Left ventricle myocardium inferior (tissue), 1 donor: ENCODE results near the gene OSBPL3. TPM values are rescaled to one million over a fixed set of nuclear protein-coding genes. Genes with fewer than 3 reads are reported as not detected.

Source experiments
- DNase-seq: peaks from one replicate; pipeline ENCODE4 v3.0.0-alpha.2; 2020
- H3K27ac ChIP-seq: fragments of 200-600 bp; replicated peaks from 2 replicates; pipeline ENCODE4 v1.8.0; 2021
- H3K27me3 ChIP-seq: fragments of 200-600 bp; 2 replicates; pipeline ENCODE4 v1.8.0; 2021; ENCODE audit warnings: low read depth
- H3K36me3 ChIP-seq: fragments of 200-600 bp; 2 replicates; pipeline ENCODE4 v1.8.0; 2021
- H3K4me1 ChIP-seq: fragments of 200-600 bp; 2 replicates; pipeline ENCODE4 v1.8.0; 2021
- H3K4me3 ChIP-seq: fragments of 200-600 bp; 2 replicates; pipeline ENCODE4 v1.8.0; 2021; ENCODE audit warnings: mild to moderate bottlenecking, moderate library complexity
- H3K9me3 ChIP-seq: fragments of 200-600 bp; replicated peaks from 2 replicates; pipeline ENCODE4 v1.8.0; 2021
- intact Hi-C: fragments of 100-400 bp; cut with micrococcal nuclease; formaldehyde crosslinking; loops from one replicate; pipeline ENCODE4 v1.11.0; 2022
- total RNA-seq: library from RNA; stranded (reverse); fragmentation: NEBNext Ultra II Directional; extraction: Animal tissue kit (Norgen Biotek cat#: 25700); gene quantifications from one replicate; pipeline ENCODE4 v1.2.1, GENCODE V29; 2021
- TF ChIP-seq, protein P1 (sequence below): fragments of 200-600 bp; IDR thresholded peaks from 2 replicates; pipeline ENCODE4 v1.8.0; 2021; ENCODE audit warnings: antibody characterized with exemption, mild to moderate bottlenecking, borderline replicate concordance
- donor health status: DM: no; HTN: yes; CAD: no; lungs with severe emphysema.

Gene OSBPL3
- total RNA-seq, 1 donor from 2014 or later = 4.3 TPM

DNA sequence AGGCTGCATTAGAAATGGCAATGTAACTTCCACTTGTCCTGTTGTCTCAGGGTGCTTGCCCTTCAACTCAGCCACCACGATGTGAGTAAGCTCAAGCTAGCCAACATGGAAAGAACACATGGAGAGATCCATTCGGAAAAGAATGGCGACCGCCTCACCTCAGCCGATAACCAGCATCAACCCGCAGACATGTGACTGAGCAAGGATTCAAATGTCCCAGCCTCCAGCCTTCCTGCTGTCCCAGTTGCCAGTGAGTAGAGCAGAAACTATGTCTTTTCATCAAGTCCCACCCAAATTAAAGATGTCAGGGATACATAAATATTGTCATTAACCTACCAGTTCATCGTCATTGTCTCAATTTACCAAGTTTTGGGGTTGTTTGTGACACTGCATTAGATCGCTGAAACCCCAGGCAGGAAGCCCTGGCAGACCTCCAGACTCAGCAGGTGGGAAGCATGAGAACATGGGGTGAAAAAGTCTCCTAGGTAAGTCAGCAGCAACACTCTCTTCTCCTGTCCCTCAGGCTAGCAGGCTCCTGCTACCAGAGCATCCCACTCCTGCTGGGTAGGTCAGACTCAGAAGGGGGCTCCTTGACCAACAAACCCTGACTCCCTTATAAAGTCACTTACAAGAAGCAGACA is 67.0 kb downstream of the OSBPL3 start:
- DNase-seq = no peak
- TF ChIP-seq, protein P1, sequence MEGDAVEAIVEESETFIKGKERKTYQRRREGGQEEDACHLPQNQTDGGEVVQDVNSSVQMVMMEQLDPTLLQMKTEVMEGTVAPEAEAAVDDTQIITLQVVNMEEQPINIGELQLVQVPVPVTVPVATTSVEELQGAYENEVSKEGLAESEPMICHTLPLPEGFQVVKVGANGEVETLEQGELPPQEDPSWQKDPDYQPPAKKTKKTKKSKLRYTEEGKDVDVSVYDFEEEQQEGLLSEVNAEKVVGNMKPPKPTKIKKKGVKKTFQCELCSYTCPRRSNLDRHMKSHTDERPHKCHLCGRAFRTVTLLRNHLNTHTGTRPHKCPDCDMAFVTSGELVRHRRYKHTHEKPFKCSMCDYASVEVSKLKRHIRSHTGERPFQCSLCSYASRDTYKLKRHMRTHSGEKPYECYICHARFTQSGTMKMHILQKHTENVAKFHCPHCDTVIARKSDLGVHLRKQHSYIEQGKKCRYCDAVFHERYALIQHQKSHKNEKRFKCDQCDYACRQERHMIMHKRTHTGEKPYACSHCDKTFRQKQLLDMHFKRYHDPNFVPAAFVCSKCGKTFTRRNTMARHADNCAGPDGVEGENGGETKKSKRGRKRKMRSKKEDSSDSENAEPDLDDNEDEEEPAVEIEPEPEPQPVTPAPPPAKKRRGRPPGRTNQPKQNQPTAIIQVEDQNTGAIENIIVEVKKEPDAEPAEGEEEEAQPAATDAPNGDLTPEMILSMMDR = no peak
- Histone ChIP-seq H3K4me3 (no peak overlapping the region), H3K36me3 (no peaks in the 10 kb centered on the region), H3K4me1 (peaks cover 38% of the 10 kb centered on the region), H3K9me3 (no peaks in the 10 kb centered on the region), H3K27ac (no peak overlapping the region), H3K27me3 (no peaks in the 10 kb centered on the region)
- intact Hi-C loops = no loop called here

DNA sequence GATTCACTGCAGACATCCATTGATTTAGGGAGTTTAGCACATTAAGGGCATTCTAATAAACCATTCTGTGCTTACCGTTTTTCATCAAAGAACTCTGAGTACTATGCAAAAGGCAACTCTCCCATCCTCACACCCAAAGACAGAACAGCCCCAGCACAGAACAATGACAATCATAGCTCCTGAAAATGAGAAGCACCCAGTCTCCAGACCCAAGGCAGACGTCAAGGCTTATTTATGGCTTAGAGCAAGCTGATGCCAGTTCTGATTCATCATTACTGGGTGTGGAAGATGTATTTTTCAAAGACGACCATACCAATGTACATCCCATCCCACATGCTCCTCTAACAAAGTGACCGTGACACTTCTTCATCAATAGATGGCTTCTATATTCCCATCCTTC is 67.6 kb downstream of the OSBPL3 start:
- H3K27me3 ChIP-seq = no peaks in the 10 kb centered on the region
- no peaks in the 10 kb centered on the region for H3K9me3 ChIP-seq
- intact Hi-C loops = no loop called here
- peaks cover 43% of the 10 kb centered on the region for H3K4me1 ChIP-seq
- no peak overlapping the region for H3K27ac ChIP-seq
- no peak for DNase-seq
- no peaks in the 10 kb centered on the region for H3K36me3 ChIP-seq
- TF ChIP-seq, protein P1 = no peak
- H3K4me3 ChIP-seq = no peak overlapping the region

DNA sequence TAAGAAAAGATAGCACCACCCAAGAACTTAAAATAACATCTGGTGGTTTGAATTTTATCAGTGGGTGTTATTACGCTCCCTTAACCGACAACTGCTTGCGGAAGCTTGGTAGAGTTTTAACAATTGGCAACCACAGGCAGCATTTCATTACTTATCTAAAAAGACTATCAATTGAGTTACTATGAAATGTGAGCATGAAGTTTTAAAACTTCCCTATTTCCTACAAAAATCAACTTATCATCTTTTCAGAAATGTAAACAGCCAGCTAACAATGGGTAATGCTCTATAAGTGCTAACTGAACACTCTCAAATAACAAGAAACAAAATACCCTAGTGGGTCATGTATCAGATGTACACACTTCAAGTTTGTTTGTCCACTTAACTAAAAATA is 68.8 kb downstream of the OSBPL3 start:
- TF ChIP-seq, protein P1 = no peak
- H3K27me3 ChIP-seq = no peaks in the 10 kb centered on the region
- H3K36me3 ChIP-seq = no peaks in the 10 kb centered on the region
- H3K9me3 ChIP-seq = no peaks in the 10 kb centered on the region
- DNase-seq = no peak
- H3K27ac ChIP-seq = no peak overlapping the region
- intact Hi-C loops = no loop called here
- no peak overlapping the region for H3K4me3 ChIP-seq
- peaks cover 43% of the 10 kb centered on the region for H3K4me1 ChIP-seq

GRCh38 chr7:24910551-24911212 is 69.3 kb downstream of the OSBPL3 start:
- Histone ChIP-seq H3K27me3 (no peaks in the 10 kb centered on the region), H3K36me3 (no peaks in the 10 kb centered on the region), H3K27ac (no peak overlapping the region), H3K9me3 (no peaks in the 10 kb centered on the region), H3K4me1 (peaks cover 45% of the 10 kb centered on the region), H3K4me3 (no peak overlapping the region)
- DNase-seq = no peak
- TF ChIP-seq, protein P1 = no peak
- intact Hi-C loops = no loop called here

- Histone ChIP-seq H3K27ac (no peak overlapping the region), H3K36me3 (no peaks in the 10 kb centered on the region), H3K27me3 (no peaks in the 10 kb centered on the region), H3K4me1 (peaks cover 59% of the 10 kb centered on the region), H3K9me3 (no peaks in the 10 kb centered on the region), H3K4me3 (no peak overlapping the region)
- no peak for DNase-seq
- intact Hi-C loops = no loop called here
- TF ChIP-seq, protein P1 = no peak
These were observed 71.3 kb downstream of the OSBPL3 start for GRCh38 chr7:24908727-24909126.
